Heart left ventricle (tissue), 13 donors: ENCODE data around the gene MAN2B2.

ENCODE experiments used
- POLR2A ChIP-seq, 2 donors: fragments of 450-650 bp; IDR thresholded peaks; one replicate each; pipeline ENCODE4 v1.6.1; 2017; ENCODE audit warnings: antibody characterized with exemption in 2 of 2, mild to moderate bottlenecking in 2 of 2, moderate library complexity in 2 of 2
- TF ChIP-seq, protein P1 (sequence below), 12 donors: fragments of 200-600 bp; sonication (generic) in 4 of 12; IDR thresholded peaks; one replicate each; pipeline versions ENCODE4 v1.5.0 to v1.8.0; 2018 to 2022; ENCODE audit warnings: antibody characterized with exemption in 12 of 12, mild to moderate bottlenecking in 5 of 12
- donor health status: ischemic (EF 13 %, LVEDD 7.1; RV severe dilation, severe dysfunction).
- donor health status: DM: no; HTN: yes; CAD: no.
- donor health status: DM: no; HTN: no; CAD: no.
- donor health status: ischemic (EF 25% LVEDD 6.9; RV normal size, moderate dysfunction).
- donor health status: ischemic (EF 25% LVEDD 5.7; RV mildly dilated, moderate dysfunction).
- donor health status: ischemic (EF 35%, LVEDD 5.7; RV mildly dilated, moderate dysfunction).
- donor health status: nonischemic (EF 11% LVEDD 7.7; RV severe dilation, severe dysfunction).
- donor health status: DM: yes; HTN: yes; CAD: no.
- donor health status: PGD.
- donor health status: ischemic (EF 29% LVEDD 5.4; RV normal size, mild dysfunction).
- donor health status: nonischemic (EF 23%, LVEDD 6.1; RV moderate dilation, normal function).

GRCh38 chr4:6619466-6620255 lies 44.7 kb downstream of the MAN2B2 start:
- TF ChIP-seq POLR2A (IDR thresholded peaks at IDR 0.05): no peak
- TF ChIP-seq, protein P1, sequence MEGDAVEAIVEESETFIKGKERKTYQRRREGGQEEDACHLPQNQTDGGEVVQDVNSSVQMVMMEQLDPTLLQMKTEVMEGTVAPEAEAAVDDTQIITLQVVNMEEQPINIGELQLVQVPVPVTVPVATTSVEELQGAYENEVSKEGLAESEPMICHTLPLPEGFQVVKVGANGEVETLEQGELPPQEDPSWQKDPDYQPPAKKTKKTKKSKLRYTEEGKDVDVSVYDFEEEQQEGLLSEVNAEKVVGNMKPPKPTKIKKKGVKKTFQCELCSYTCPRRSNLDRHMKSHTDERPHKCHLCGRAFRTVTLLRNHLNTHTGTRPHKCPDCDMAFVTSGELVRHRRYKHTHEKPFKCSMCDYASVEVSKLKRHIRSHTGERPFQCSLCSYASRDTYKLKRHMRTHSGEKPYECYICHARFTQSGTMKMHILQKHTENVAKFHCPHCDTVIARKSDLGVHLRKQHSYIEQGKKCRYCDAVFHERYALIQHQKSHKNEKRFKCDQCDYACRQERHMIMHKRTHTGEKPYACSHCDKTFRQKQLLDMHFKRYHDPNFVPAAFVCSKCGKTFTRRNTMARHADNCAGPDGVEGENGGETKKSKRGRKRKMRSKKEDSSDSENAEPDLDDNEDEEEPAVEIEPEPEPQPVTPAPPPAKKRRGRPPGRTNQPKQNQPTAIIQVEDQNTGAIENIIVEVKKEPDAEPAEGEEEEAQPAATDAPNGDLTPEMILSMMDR (IDR thresholded peaks at IDR 0.05): no peak
